WTC11 (cell line): Measurements from ENCODE around the gene WDR11. TPM values are rescaled to one million over a fixed set of nuclear protein-coding genes. Genes with fewer than 3 reads are reported as not detected.

Source experiments
- ATAC-seq: fragments of 200-7000 bp; cut with Tn5 transposase; 2 replicates; pipeline ENCODE4 v1.10.0; 2021; ENCODE audit warnings: mild to moderate bottlenecking, moderate library complexity
- CTCF ChIA-PET: fragments of 300-600 bp; sonication (Branson Sonifier 250); formaldehyde crosslinking; loops from one replicate; lab custom pipeline; 2021; ENCODE audit warnings: antibody characterized with exemption; lab: Charles Lee
- POLR2A ChIA-PET: fragments of 350-600 bp; sonication (Branson Sonifier 250); formaldehyde crosslinking; loops from one replicate; lab custom pipeline; 2021; ENCODE audit warnings: antibody characterized with exemption; lab: Charles Lee
- DNase-seq: peaks from one replicate; pipeline ENCODE4 v3.0.0; 2021; ENCODE audit warnings: low spot score
- H3K27ac Mint-ChIP-seq: 2 replicates; pipeline ENCODE4 v1.8.0; 2021; ENCODE audit warnings: mixed read lengths
- H3K27me3 Mint-ChIP-seq: 2 replicates; pipeline ENCODE4 v1.8.0; 2021; ENCODE audit warnings: low read depth, mild to moderate bottlenecking, moderate library complexity, mixed read lengths
- H3K36me3 Mint-ChIP-seq: 2 replicates; pipeline ENCODE4 v1.8.0; 2021; ENCODE audit warnings: mixed read lengths
- H3K4me1 Mint-ChIP-seq: 2 replicates; pipeline ENCODE4 v1.8.0; 2022; ENCODE audit warnings: mixed read lengths
- H3K4me3 Mint-ChIP-seq: 2 replicates; pipeline ENCODE4 v1.8.0; 2021; ENCODE audit warnings: mild to moderate bottlenecking, moderate library complexity, mixed read lengths
- H3K9me3 Mint-ChIP-seq: 2 replicates; pipeline ENCODE4 v1.8.0; 2021; ENCODE audit warnings: mixed read lengths
- ARID4B ChIP-seq: sonication (generic); formaldehyde crosslinking; IDR thresholded peaks from 2 replicates; pipeline ENCODE4 v1.8.0; 2023; ENCODE audit warnings: missing genetic modification reagents, mild to moderate bottlenecking, borderline replicate concordance
- ATF2 ChIP-seq: sonication (generic); formaldehyde crosslinking; IDR thresholded peaks from 2 replicates; pipeline ENCODE4 v1.8.1; 2022; ENCODE audit warnings: low read depth, missing genetic modification reagents, borderline replicate concordance
- ATF6 ChIP-seq: sonication (generic); formaldehyde crosslinking; IDR thresholded peaks from 2 replicates; pipeline ENCODE4 v1.8.1; 2023; ENCODE audit warnings: mild to moderate bottlenecking, missing genetic modification reagents
- FOXP4 ChIP-seq: sonication (generic); formaldehyde crosslinking; IDR thresholded peaks from 2 replicates; pipeline ENCODE4 v1.8.0; 2022; ENCODE audit warnings: mild to moderate bottlenecking, missing genetic modification reagents
- GTF2I ChIP-seq: fragments of 250-450 bp; sonication (Bioruptor Pico); conservative IDR thresholded peaks from 2 replicates; pipeline ENCODE4 v1.4.0; 2021; ENCODE audit warnings: mild to moderate bottlenecking
- IRF1 ChIP-seq: sonication (generic); formaldehyde crosslinking; IDR thresholded peaks from 2 replicates; pipeline ENCODE4 v1.8.0; 2023; ENCODE audit warnings: missing genetic modification reagents
- MXD4 ChIP-seq: fragments of 250-450 bp; sonication (Bioruptor Pico); IDR thresholded peaks from 2 replicates; pipeline ENCODE4 v1.8.0; 2021; ENCODE audit warnings: mild to moderate bottlenecking, moderate library complexity, borderline replicate concordance
- MYBL2 ChIP-seq: sonication (generic); formaldehyde crosslinking; IDR thresholded peaks from 2 replicates; pipeline ENCODE4 v1.8.1; 2023; ENCODE audit warnings: mild to moderate bottlenecking, moderate library complexity, missing genetic modification reagents
- PREB ChIP-seq: sonication (generic); formaldehyde crosslinking; IDR thresholded peaks from 2 replicates; pipeline ENCODE4 v1.8.1; 2022; ENCODE audit warnings: mild to moderate bottlenecking, missing genetic modification reagents, moderate library complexity, borderline replicate concordance
- SMAD3 ChIP-seq: sonication (generic); formaldehyde crosslinking; IDR thresholded peaks from 2 replicates; pipeline ENCODE4 v1.8.0; 2022; ENCODE audit warnings: missing genetic modification reagents, mild to moderate bottlenecking, borderline replicate concordance
- SP1 ChIP-seq: sonication (generic); formaldehyde crosslinking; conservative IDR thresholded peaks from 2 replicates; pipeline ENCODE4 v1.8.1; 2022; ENCODE audit warnings: missing genetic modification reagents
- ZNF138 ChIP-seq: sonication (generic); formaldehyde crosslinking; conservative IDR thresholded peaks from 2 replicates; pipeline ENCODE4 v1.8.1; 2022; ENCODE audit warnings: mild to moderate bottlenecking, moderate library complexity, missing genetic modification reagents
- ZNF396 ChIP-seq: fragments of 250-450 bp; sonication (Bioruptor Pico); IDR thresholded peaks from 2 replicates; pipeline ENCODE4 v1.8.0; 2021; ENCODE audit warnings: mild to moderate bottlenecking, moderate library complexity, borderline replicate concordance
- ZNF425 ChIP-seq: fragments of 250-450 bp; sonication (Bioruptor Pico); conservative IDR thresholded peaks from 2 replicates; pipeline ENCODE4 v1.9.0; 2021; ENCODE audit warnings: mild to moderate bottlenecking
- total RNA-seq: library from RNA; stranded (reverse); gene quantifications from 3 replicates; pipeline ENCODE4 v1.2.3, GENCODE V29; 2021

The WDR11 gene
- total RNA-seq, 1 experiment from 2014 or later: 41.5 TPM

- CTCF ChIA-PET: interaction anchor here (0.6 to 3.6 kb wide), 54 partner anchors 9 to 951 kb away, joined by 3 to 31 read pairs (median 5); no protein-coding TSS in a partner anchor
- Mint-ChIP-seq H3K27ac (no peak overlapping the region), H3K4me1 (peaks cover 22% of the 10 kb centered on the region), H3K9me3 (peaks cover 20% of the 10 kb centered on the region), H3K36me3 (peaks cover 9% of the 10 kb centered on the region; the same call in 1 of the 2 replicates), H3K27me3 (peaks cover 28% of the 10 kb centered on the region), H3K4me3 (peak overlapping the region; percentile 70)
- 0 out of 2 replicates have a peak, but pooled peaks have one; percentile 32 for TF ChIP-seq SMAD3 (CRISPR knock-in tag)
- TF ChIP-seq ATF6: no peak
- 0 out of 2 replicates have a peak, but pooled peaks have one; percentile 3 for TF ChIP-seq ZNF138 (CRISPR knock-in tag)
- 0 out of 2 replicates have a peak, but pooled peaks have one; percentile 17 for TF ChIP-seq SP1
- no peak for TF ChIP-seq ZNF425 (CRISPR knock-in tag)
- DNase-seq (peak; percentile 28), ATAC-seq (peak; percentile 13)
- POLR2A ChIA-PET: no interaction called here
Measured at GRCh38 chr10:120949609-120950031, 98.5 kb downstream of the WDR11 start.

GRCh38 chr10:120950051-120950561, 98.9 kb downstream of the WDR11 start:
- CTCF ChIA-PET: interaction anchor here (1.1 to 3.6 kb wide), 16 partner anchors 8 to 783 kb away, joined by 3 to 31 read pairs (median 10); no protein-coding TSS in a partner anchor
- H3K4me1 Mint-ChIP-seq: peaks cover 22% of the 10 kb centered on the region
- no peak overlapping the region for H3K27ac Mint-ChIP-seq
- peak overlapping the region; percentile 70 for H3K4me3 Mint-ChIP-seq
- H3K9me3 Mint-ChIP-seq: peaks cover 22% of the 10 kb centered on the region
- TF ChIP-seq FOXP4 (no peak), MXD4 (CRISPR knock-in tag) (no peak), ARID4B (CRISPR knock-in tag) (no peak), PREB (no peak), GTF2I (no peak), MYBL2 (no peak), ZNF396 (no peak), IRF1 (no peak), ATF2 (CRISPR knock-in tag) (no peak)
- peaks cover 28% of the 10 kb centered on the region for H3K27me3 Mint-ChIP-seq
- ATAC-seq: peak; percentile 30
- POLR2A ChIA-PET: no interaction called here
- peak; percentile 47 for DNase-seq
- peaks cover 9% of the 10 kb centered on the region; the same call in 1 of the 2 replicates for H3K36me3 Mint-ChIP-seq
